Loucy (cell line): ENCODE measurements around the gene AKR7A2.

Source experiments
- H2AFZ ChIP-seq: fragments of 200-600 bp; sonication (generic); 2 replicates; pipeline ENCODE4 v1.6.0; 2016; ENCODE audit warnings: antibody characterized with exemption, mild to moderate bottlenecking, low read length, moderate library complexity
- H3F3A ChIP-seq: fragments of 200-600 bp; 2 replicates; pipeline ENCODE4 v1.6.0; 2016; ENCODE audit warnings: antibody characterized with exemption, low read depth, mild to moderate bottlenecking
- H3K27me3 ChIP-seq: fragments of 200-600 bp; sonication (generic); 2 replicates; pipeline ENCODE4 v1.6.1; 2014; ENCODE audit warnings: low read length, mild to moderate bottlenecking; ENCODE audit not compliant: insufficient read depth, poor library complexity, severe bottlenecking
- H3K36me3 ChIP-seq: fragments of 200-600 bp; sonication (generic); 2 replicates; pipeline ENCODE4 v1.6.1; 2016; ENCODE audit warnings: low read length; ENCODE audit not compliant: insufficient read depth
- H3K4me1 ChIP-seq: fragments of 200-600 bp; sonication (generic); 2 replicates; pipeline ENCODE4 v1.5.1; 2014; ENCODE audit warnings: low read length, mild to moderate bottlenecking; ENCODE audit not compliant: insufficient read depth, poor library complexity, severe bottlenecking
- H3K4me2 ChIP-seq: fragments of 200-600 bp; sonication (generic); 2 replicates; pipeline ENCODE4 v1.6.0; 2014; ENCODE audit warnings: antibody characterized with exemption, low read length, low read depth, mild to moderate bottlenecking; ENCODE audit not compliant: poor library complexity, severe bottlenecking
- H3K4me3 ChIP-seq: fragments of 200-600 bp; sonication (generic); 2 replicates; pipeline ENCODE4 v1.5.1; 2014; ENCODE audit warnings: low read length, mild to moderate bottlenecking, mixed read lengths; ENCODE audit not compliant: poor library complexity, severe bottlenecking
- H3K79me2 ChIP-seq: fragments of 200-600 bp; sonication (generic); 2 replicates; pipeline ENCODE4 v1.6.1; 2014; ENCODE audit warnings: low read length; ENCODE audit not compliant: insufficient read depth
- H3K9ac ChIP-seq: fragments of 200-600 bp; sonication (generic); 2 replicates; pipeline ENCODE4 v1.6.0; 2014; ENCODE audit warnings: mild to moderate bottlenecking, low read depth, low read length, moderate library complexity; ENCODE audit not compliant: poor library complexity, severe bottlenecking
- H3K9me2 ChIP-seq: fragments of 200-600 bp; sonication (generic); replicated peaks from 2 replicates; pipeline ENCODE4 v1.6.1; 2016; ENCODE audit warnings: low read depth, low read length, mixed read lengths
- H3K9me3 ChIP-seq: fragments of 200-600 bp; sonication (generic); 2 replicates; pipeline ENCODE4 v1.6.1; 2014; ENCODE audit warnings: mild to moderate bottlenecking, antibody characterized with exemption, low read length, low read depth; ENCODE audit not compliant: insufficient read depth
- H4K20me1 ChIP-seq: fragments of 200-600 bp; sonication (generic); 2 replicates; pipeline ENCODE4 v1.6.0; 2014; ENCODE audit warnings: antibody characterized with exemption, low read length, mild to moderate bottlenecking; ENCODE audit not compliant: insufficient read depth, poor library complexity, severe bottlenecking
- CTCF ChIP-seq: fragments of 200-600 bp; sonication (generic); conservative IDR thresholded peaks from 2 replicates; pipeline ENCODE4 v1.5.1; 2014; ENCODE audit warnings: mild to moderate bottlenecking, antibody characterized with exemption, low read length
- EZH2phosphoT487 ChIP-seq: fragments of 200-600 bp; IDR thresholded peaks from 2 replicates; pipeline ENCODE4 v1.6.1; 2018; ENCODE audit warnings: antibody characterized with exemption, mild to moderate bottlenecking, moderate library complexity, borderline replicate concordance

The AKR7A2 gene

DNA sequence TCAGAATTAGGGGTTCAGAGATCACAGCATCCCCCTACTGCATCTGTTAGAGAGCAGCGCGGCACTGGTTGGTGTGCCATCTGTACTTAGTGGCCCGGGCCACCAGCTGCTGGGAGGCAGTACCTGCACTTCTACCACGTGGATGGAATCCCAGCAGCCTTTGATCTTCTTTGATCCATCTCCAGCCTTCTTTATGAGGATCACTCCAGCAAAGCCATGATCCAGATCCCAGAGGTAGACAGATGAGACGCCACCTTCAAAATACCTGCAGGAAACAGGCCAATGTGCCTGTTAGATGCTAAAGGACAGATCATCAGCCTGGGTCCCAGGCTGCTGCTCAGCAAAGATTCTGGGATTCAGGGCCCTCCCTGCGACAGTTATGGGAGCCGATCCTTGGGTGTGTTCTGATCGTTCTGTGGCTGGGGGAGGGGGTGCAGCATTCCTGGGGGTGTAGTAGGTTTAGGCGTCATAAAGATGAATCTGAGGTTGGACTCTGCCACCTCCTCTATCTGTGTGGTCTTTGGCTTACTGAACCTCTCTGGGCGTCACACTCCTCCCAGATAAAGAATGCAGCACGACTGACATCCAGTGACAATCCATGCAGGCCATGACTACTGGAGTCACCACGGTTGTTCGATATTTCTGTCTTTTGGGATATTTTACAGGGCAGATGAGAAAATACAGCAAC lies 45.5 kb upstream of the AKR7A2 start:
- Histone ChIP-seq H3F3A (no peaks in the 10 kb centered on the region), H4K20me1 (peaks cover 41% of the 10 kb centered on the region), H3K36me3 (peaks cover 66% of the 10 kb centered on the region; the same call in 1 of the 2 replicates), H3K4me1 (no peaks in the 10 kb centered on the region), H3K9me2 (no peaks in the 10 kb centered on the region), H2AFZ (no peak overlapping the region), H3K9ac (no peak overlapping the region), H3K79me2 (peaks cover 25% of the 10 kb centered on the region; the same call in 1 of the 2 replicates), H3K4me2 (no peak overlapping the region), H3K4me3 (no peak overlapping the region), H3K9me3 (no peaks in the 10 kb centered on the region), H3K27me3 (no peaks in the 10 kb centered on the region)
- TF ChIP-seq EZH2phosphoT487 (no peak), CTCF (no peak)

DNA sequence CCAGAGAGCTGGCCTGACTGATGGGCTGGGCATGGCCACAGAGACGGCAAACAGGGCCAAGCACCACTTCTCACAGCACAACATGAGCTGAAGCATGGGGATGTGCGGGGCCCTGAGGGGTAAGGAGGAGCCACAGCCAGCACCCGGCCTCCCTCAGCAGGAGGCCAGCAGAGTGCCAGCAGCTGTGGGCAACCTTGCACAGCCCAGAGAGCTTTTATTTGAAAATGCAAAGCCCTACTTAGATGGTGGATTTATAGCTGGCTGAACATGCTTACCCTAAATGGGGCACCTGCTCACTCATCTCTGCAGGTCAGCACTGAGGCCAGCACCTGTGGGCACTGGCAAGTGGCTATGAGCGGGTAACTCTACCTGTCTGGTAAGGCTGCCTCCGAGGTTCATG lies 44.3 kb upstream of the AKR7A2 start:
- peaks cover 30% of the 10 kb centered on the region for H4K20me1 ChIP-seq
- H3K36me3 ChIP-seq = peaks cover 77% of the 10 kb centered on the region; the same call in 1 of the 2 replicates
- no peaks in the 10 kb centered on the region for H3F3A ChIP-seq

DNA sequence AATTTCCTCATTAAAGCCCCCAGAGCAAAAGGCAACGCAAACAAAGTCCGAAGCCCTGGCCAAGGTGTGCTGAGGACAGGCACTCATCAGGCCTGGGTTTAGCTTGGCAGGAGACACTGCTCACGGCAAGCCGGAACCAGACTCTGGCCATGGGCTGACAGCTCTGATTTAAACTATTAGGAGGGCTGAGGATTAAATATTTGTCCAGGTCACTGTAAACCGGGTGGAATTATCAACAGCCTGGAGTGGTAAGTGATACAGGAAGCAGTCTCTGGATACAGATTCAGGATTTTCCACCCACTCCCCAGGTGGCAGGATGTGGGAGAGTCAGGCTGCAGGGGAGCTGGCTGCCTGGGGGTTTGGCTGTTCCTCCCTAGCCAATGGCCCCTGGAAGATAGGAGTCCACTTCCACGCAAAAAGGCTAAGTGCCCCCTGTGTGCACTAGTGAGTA lies 42.6 kb upstream of the AKR7A2 start:
- Histone ChIP-seq H3K9ac (no peak overlapping the region), H3K4me3 (no peak overlapping the region), H3K27me3 (no peaks in the 10 kb centered on the region), H3K4me1 (no peaks in the 10 kb centered on the region), H3K9me2 (no peaks in the 10 kb centered on the region), H3K79me2 (peaks cover 3% of the 10 kb centered on the region; the same call in 1 of the 2 replicates), H2AFZ (no peak overlapping the region), H3K36me3 (peaks cover 79% of the 10 kb centered on the region; the same call in 1 of the 2 replicates), H4K20me1 (peaks cover 15% of the 10 kb centered on the region), H3F3A (no peaks in the 10 kb centered on the region), H3K9me3 (no peaks in the 10 kb centered on the region), H3K4me2 (no peak overlapping the region)
- TF ChIP-seq EZH2phosphoT487 (no peak), CTCF (no peak)

More for the DNA sequence above, 44.3 kb upstream of the AKR7A2 start:
- Histone ChIP-seq H3K4me3 (no peak overlapping the region), H3K79me2 (peaks cover 17% of the 10 kb centered on the region; the same call in 1 of the 2 replicates), H2AFZ (no peak overlapping the region), H3K27me3 (no peaks in the 10 kb centered on the region), H3K4me2 (no peak overlapping the region), H3K9ac (no peak overlapping the region), H3K9me3 (no peaks in the 10 kb centered on the region), H3K4me1 (no peaks in the 10 kb centered on the region), H3K9me2 (no peaks in the 10 kb centered on the region)
- TF ChIP-seq CTCF = no peak
- TF ChIP-seq EZH2phosphoT487 = no peak
